Measurements from ENCODE around the gene BIRC7.

- TF ChIP-seq, protein P1, sequence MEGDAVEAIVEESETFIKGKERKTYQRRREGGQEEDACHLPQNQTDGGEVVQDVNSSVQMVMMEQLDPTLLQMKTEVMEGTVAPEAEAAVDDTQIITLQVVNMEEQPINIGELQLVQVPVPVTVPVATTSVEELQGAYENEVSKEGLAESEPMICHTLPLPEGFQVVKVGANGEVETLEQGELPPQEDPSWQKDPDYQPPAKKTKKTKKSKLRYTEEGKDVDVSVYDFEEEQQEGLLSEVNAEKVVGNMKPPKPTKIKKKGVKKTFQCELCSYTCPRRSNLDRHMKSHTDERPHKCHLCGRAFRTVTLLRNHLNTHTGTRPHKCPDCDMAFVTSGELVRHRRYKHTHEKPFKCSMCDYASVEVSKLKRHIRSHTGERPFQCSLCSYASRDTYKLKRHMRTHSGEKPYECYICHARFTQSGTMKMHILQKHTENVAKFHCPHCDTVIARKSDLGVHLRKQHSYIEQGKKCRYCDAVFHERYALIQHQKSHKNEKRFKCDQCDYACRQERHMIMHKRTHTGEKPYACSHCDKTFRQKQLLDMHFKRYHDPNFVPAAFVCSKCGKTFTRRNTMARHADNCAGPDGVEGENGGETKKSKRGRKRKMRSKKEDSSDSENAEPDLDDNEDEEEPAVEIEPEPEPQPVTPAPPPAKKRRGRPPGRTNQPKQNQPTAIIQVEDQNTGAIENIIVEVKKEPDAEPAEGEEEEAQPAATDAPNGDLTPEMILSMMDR (IDR thresholded peaks at IDR 0.05; ENCODE audit: extremely low read depth in 1 of 2, insufficient read depth in 1 of 2, low read depth in 1 of 2, low read length in 2 of 2): no peak
- TF ChIP-seq GATA2 (IDR thresholded peaks at IDR 0.05; ENCODE audit: insufficient read depth, insufficient read length, low read depth, low read length): no peak
Observed at GRCh38 chr20:63280371-63280770, 44.7 kb downstream of the BIRC7 start.

Data from endothelial cell of umbilical vein (primary cell).